ENCODE measurements around the gene CHRNB1.
A peak's percentile ranks its signal among the peaks of the same experiment; 100 is the strongest.
"Not testable (repeated sequence)": the region's sequence is repeated elsewhere in the genome, so short reads cannot be mapped to it uniquely, and the experiment has no call there.

CHRNB1 gene

GRCh38 chr17:7467498-7467897 is 22.6 kb downstream of the CHRNB1 start:
- DNase-seq (ENCODE audit: low read depth), result no peak

DNA sequence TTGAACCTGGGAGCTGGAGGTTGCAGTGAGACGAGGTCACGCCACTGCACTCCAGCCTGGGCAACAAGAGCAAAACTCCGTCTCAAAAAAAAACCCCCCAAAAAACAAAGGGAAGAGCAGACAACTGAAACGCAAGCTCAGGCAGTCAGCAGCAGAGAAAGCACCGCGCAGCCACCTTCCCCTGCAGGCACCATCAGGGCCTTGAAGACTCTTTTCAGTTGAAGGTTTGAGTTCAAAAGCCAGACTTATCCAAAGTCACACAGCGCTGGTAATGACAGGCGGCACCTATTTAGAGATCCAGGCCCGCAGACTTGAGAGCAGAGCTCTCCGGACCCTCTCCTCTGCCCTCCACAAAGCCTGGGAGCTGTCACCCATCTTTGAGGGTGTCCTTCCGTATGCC is 23.4 kb downstream of the CHRNB1 start:
- DNase-seq (ENCODE audit: low read depth), result no peak

- no peak for DNase-seq (ENCODE audit: low read depth)
Observed at GRCh38 chr17:7468804-7469389, 24.0 kb downstream of the CHRNB1 start.

- not testable (repeated sequence) for DNase-seq (ENCODE audit: low read depth)
Observed at GRCh38 chr17:7469843-7470242, 25.0 kb downstream of the CHRNB1 start.

GRCh38 chr17:7470457-7470973 is 25.7 kb downstream of the CHRNB1 start:
- DNase-seq (ENCODE audit: low read depth), result not testable (repeated sequence)

DNA sequence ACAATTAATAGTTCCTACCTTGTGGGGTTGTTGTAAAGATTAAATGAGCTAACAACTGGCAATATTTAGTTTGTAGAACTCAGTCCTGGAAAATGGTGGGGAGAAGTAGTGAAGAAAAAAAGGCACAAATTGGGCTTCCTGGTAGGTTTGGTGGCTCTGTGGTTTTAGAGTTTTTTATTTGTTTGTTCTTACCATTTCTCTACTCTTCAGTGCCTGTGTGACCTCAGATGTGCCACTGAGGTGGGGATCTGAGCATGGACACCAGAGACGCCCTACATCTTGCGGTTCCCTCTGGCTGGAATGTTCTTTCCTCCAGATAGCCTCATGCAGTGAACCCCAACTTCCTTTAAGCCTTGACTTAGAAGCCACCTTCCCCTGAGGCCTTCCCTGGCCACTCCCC is 26.9 kb downstream of the CHRNB1 start:
- no peak for DNase-seq (ENCODE audit: low read depth)

GRCh38 chr17:7474767-7475166 is 29.9 kb downstream of the CHRNB1 start:
- DNase-seq (ENCODE audit: low read depth), result not testable (repeated sequence)

DNA sequence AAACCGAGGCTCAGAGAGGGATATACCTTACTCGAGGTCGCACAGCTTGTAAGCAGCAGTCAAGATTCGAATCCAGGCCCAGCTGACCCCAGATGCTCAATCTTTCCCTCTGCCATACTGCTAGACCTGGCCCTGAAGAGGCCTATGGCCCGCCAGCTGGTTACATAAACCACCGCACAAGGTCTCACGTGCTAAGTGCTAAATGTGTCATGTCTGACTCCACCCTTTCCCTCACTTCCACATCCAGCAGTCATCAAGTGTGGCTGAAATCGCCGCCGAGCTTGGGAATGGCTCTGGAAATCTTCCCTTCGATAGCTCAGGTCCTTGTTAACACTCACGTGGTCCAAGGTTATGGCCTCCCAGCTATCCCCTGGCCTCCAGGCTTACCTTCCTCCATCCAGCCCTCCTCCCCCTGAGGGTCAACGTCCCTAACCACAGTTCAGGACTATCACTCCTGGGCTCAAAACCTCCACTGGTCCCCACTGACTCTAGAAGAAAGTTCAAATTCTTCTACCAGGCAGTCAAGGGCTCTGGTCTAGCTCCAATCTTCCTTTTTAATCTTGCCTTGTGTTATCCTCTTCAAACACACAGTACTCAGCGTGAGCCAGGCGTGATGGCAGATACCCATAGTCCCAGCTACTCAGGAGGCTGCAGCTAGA is 31.0 kb downstream of the CHRNB1 start:
- DNase-seq (ENCODE audit: low read depth), result no peak

GRCh38 chr17:7476494-7476893 is 31.6 kb downstream of the CHRNB1 start:
- no peak for DNase-seq (ENCODE audit: low read depth)

DNA sequence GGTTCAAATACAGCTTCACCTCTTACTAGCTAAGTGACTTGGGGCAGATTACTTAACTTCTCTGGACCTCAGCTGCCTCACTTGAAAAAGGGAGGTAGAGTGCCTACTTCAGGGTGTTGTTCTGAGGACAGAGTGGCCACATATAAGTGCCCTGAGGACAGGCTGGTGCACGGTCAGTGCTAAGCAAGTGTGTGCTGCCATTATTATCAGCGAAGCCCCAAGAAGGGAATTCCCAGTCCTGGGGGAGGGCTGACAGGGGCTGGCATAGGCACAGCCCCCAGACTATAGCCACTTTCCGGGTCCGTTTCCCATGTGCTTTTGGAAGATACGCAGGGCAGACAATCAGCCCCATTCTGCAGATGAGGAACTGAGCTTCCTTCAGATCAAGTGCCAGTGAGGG is 32.1 kb downstream of the CHRNB1 start:
- DNase-seq (ENCODE audit: low read depth), result no peak

GRCh38 chr17:7477392-7478275 is 32.8 kb downstream of the CHRNB1 start:
- DNase-seq (ENCODE audit: low read depth), result peak; percentile 19

DNA sequence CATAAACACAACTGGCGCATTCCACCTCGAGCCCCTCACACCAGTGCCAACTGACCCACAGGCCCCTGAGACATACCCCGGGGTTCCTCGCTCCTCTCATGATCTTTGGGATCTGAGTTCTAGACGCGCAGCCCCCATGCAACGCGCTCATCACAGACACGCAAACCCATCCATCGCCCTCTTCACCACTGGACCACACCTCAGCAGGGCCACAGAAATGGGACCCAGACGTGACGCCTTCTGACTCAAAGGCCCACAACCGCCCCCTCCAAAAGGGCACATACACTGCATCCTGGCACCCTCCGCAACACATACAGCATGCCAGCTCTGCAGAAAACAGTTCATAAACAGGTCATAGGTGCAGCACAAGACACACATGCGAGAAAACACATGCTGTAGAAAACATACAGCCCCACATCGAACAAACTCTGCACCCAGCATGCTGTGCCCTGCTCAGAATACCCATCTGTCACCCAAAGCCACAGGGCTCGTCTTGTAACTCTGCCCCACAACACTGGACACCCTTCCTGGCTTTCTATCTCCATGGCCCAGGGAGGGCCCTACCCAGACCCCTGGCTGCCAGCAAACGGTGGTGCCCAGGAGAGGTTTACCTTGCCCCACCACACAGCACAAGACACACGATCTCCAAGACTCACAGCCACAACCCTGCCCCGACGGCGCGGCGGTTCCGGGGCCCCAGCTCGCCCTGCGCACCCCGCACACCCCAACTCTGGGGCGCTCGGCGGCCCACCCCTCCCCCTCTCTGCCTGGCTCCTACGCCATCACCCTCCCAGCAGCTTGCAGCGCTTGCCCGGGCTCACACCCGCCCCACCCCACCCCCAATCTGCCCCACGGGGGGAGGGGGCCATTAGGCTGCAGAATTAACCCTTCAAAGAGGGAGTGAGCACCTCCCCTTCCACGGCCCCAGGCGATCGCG is 33.7 kb downstream of the CHRNB1 start:
- DNase-seq (ENCODE audit: low read depth), result peak; percentile 33

- peak; percentile 44 for DNase-seq (ENCODE audit: low read depth)
Observed at GRCh38 chr17:7479213-7480088, 34.6 kb downstream of the CHRNB1 start, which contains the start of gene ZBTB4. Gene ZBTB4 (minus strand): TSS chr17:7479631. CDS start chr17:7466801, 12,830 bp downstream.

DNA sequence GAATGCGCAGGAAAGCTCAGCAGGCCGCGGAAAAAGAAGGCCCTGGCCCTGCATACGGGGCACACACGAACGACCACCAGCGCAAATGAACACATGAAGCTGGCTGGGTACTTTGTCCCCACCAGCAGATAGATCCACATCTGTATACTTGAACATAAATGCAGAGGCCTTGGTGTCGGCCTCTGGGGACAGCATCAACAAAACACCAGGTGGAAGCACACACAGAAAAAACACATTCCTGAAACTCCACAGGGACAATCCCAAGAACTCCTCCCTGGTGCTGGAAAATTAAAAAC is 35.2 kb downstream of the CHRNB1 start:
- DNase-seq (ENCODE audit: low read depth), result no peak

- not testable (repeated sequence) for DNase-seq (ENCODE audit: low read depth)
Observed at GRCh38 chr17:7481275-7481674, 36.4 kb downstream of the CHRNB1 start, which contains the start of gene SLC35G6. Gene SLC35G6 (plus strand): TSS chr17:7481446. CDS start chr17:7481517, 71 bp downstream.

DNA sequence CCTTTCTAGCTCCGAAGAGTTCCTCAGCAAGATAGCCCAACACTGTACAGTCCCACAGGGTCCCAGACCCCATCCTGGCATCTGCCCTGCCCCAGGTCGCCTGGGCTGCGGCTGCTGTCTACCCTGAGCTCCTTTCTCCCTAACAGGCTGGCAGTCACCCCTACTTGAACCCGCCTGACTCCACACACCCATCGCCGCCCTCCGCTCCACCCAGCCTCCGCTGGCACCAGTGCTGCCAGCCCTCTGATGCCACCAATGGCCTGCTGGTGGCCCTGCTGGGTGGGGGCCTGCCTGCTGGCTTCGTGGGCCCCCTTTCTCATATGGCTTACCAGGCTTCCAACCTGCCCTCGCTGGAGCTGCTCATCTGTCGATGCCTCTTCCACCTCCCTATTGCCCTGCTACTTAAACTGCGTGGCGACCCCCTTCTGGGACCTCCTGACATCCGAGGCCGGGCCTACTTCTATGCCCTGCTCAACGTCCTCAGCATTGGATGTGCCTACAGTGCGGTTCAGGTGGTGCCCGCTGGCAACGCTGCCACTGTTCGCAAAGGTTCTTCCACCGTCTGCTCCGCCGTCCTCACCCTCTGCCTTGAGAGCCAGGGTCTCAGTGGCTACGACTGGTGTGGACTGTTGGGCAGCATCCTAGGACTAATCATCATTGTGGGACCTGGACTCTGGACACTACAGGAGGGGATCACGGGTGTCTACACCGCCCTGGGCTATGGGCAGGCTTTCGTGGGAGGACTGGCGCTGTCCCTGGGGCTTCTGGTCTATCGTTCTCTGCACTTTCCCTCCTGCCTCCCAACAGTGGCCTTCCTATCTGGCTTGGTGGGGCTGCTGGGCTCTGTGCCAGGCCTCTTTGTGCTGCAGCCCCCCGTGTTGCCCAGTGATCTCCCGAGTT is 37.2 kb downstream of the CHRNB1 start:
- DNase-seq (ENCODE audit: low read depth), result not testable (repeated sequence)

DNA sequence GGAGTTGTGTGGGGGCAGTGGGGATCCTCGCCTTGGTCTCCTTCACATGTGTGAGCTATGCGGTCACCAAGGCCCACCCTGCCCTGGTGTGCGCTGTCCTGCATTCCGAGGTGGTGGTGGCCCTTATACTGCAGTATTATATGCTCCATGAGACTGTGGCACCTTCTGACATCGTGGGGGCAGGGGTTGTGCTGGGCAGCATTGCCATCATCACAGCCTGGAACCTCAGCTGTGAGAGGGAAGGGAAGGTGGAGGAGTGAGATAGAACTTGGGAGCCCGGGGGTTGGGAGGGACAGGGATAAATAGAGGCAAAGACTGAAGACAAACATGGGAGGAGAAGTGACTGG is 37.9 kb downstream of the CHRNB1 start:
- DNase-seq (ENCODE audit: low read depth), result not testable (repeated sequence)

DNA sequence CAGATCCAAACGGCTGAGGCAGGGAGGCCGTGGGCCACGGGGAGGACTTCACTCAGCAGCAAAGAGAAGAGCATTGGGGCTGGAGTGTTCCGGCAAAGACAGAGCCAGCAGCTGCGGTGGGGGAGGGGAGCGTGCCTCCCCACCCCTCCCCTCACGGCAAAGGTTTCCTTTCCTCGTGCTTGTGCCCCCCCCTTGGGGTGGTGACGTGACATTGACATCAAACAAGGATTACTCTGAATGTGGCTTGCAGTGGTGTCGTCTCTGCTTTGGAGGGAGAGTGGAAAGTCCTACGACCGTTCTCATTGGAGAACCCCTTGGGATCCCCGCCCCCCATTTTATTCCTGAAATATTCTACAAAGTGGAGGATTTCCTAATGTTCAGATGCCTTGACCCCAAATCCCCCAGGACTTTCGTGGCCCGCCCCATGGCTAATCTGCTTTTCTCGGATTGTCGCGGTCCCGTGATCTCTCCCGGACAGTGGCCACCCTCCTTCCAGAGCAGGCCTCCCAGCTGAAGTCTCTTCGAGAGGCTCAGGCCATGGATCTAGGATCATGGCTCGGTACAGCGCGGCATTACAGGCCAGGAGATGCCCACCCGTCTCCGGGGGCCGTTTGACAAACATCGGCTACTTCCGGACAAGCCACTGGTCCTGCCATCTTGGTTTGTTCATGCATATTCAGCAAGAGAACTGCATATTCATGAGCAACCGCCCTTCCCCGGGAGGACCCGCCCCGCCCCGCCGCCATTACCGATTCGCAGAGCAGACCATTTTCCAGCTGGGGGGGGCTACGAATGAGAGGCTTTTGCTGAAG is 38.6 kb downstream of the CHRNB1 start:
- DNase-seq (ENCODE audit: low read depth), result peak; percentile 88

Data from stimulated activated CD8-positive, alpha-beta memory T cell treated with anti-CD3 and anti-CD28 coated beads, Interleukin-12 subunit alpha, Interleukin-12 subunit beta, amount 100 ng/mL, for 1 hour (primary cell).